Frontal cortex (tissue), 4 donors: ENCODE results near the gene MYMX. TPM values are rescaled to one million over a fixed set of nuclear protein-coding genes. Genes with fewer than 3 reads are reported as not detected.
A peak's percentile ranks its signal among the peaks of the same experiment; 100 is the strongest.
"Not testable (repeated sequence)": the region's sequence is repeated elsewhere in the genome, so short reads cannot be mapped to it uniquely, and the experiment has no call there.

Experiments used
- DNase-seq, 2 donors: peaks; one replicate each; pipeline ENCODE4 v3.0.0; 2012; ENCODE audit warnings: low spot score in 2 of 2
- FAIRE-seq: peaks from 2 replicates; lab custom pipeline; 2012; peaks lifted over from hg19 to GRCh38; lab: Jason Lieb, UNC
- total RNA-seq: library from RNA; depleted of rRNA; stranded (reverse); fragments of >200 nt; gene quantifications from one replicate; pipeline ENCODE4 v1.2.3, GENCODE V29; 2014
- donor health status: control.
- donor health status: control.
- donor health status: control.

The MYMX gene
- not detected for total RNA-seq

GRCh38 chr6:44216677-44217331 lies at the start of gene MYMX:
MYMX (plus strand) TSS chr6:44216926; CDS start chr6:44217472, 546 bp downstream.
- no peak for DNase-seq
- no peak for FAIRE-seq

DNA sequence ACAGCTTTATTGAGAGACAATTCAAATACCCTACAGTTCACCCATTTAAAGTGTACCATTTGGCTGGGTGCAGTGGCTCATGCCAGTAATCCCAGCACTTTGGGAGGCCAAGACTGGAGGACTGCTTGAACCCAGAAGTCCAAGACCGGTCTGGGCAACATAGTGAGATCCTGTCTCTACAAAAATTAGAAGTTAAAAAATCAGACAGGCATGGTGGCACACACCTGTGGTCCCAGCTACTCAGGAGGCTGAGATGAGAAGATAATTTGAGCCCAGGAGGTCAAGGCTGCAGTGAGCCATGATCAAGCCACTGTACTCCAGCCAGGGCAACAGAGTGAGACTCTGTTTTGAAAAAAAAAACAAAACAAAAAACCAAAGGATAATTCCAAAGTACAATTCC lies 49.2 kb upstream of the MYMX start:
- FAIRE-seq (no peak), DNase-seq (no peak)

- FAIRE-seq (no peak), DNase-seq (no peak)
Measured at GRCh38 chr6:44169154-44169553, 47.6 kb upstream of the MYMX start.

DNA sequence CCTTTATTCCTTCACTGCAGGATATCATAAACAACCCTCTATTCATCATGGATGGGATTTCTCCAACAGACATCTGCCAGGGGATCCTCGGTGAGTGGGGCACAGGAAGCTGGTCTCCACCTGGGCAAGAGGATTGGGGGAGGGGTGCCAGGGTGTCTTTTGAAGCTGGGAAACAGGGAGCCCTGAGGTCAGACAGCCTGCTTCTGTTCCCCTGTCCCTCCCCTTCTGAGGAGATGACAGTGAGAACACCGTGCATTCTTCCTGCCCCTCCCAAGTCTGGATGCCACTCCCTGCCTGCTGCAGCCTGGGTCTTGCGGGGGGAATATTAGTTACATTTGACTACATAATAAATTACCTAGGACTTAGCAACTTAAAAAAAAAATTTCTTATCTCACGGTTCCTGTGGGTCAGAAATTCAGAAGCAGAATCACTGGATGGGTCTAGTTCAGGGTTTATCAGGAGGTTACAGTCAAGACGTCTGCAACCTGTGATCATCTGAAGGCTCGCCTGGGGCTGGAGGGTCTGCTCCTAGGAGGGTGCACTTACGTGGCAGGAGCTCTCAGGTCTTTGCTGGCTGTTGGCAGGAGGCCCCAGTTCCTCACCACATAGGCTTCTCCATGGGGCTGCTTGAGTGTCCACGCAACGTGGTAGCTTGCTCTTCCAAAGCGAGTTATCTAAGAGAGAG lies 46.7 kb upstream of the MYMX start:
- no peak for FAIRE-seq
- no peak for DNase-seq

DNA sequence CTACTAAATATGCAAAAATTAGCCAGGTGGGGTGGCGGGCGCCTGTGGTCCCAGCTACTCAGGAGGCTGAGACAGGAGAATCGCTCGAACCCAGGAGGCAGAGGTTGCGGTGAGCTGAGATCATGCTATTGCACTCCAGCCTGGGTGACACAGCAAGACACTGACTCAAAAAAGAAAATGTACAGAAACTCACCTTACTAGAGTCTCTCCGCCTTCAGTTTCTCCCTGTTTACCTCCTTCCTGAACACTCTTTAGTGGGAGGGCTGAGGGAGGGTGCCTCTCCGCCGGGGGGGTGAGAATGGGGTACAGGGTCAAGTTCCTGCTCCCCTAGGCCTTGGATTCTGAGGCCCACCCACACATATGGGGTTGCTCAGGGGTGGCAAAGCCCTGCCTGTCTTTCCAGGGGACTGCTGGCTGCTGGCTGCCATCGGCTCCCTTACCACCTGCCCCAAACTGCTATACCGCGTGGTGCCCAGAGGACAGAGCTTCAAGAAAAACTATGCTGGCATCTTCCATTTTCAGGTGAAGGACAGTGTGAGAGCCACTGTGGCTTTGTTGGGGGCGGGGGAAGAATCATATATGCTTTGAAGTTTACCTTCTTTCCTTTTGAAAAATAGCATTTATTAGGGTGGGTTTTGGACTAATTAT lies 44.7 kb upstream of the MYMX start:
- FAIRE-seq (no peak), DNase-seq (no peak)

GRCh38 chr6:44172731-44173500 lies 43.8 kb upstream of the MYMX start:
- FAIRE-seq (no peak), DNase-seq (peak; percentile 66 to 92)

- FAIRE-seq (no peak), DNase-seq (no peak)
Measured at GRCh38 chr6:44176130-44176761, 40.5 kb upstream of the MYMX start.

- FAIRE-seq (no peak), DNase-seq (no peak)
Measured at GRCh38 chr6:44176762-44177509, 39.8 kb upstream of the MYMX start.

DNA sequence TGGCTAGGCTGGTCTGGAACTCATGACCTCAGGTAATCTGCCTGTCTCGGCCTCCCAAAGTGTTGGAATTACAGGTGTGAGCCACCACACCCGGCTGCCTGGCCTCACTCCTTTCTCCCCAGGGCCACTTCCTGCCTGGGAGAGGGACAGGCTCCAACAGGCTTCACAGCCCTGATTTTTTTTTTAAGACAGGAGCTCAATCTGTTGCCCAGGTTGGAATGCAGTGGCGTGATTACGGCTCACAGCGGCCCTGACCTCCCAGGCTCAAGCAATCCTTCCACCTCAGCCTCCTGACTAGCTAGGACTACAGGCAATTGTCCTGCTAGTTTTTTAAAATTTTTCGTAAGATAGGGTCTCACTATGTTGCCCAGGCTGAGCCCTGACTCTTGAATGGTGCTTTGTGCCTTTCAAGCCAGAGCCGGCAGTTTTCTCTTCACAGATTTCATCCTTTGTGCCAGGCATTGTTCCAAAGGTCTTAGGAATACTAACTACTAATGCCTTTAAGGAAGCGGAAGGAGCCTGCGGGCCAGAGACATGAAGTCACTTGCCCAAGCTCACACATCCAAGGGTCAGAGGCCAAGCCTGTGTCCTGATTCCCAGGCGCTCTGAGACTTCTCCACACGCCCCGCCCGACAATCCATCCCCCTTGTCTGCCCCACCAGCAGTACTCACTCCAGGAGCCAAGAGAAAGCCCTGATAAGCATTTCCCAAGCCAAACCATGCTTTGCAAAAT lies 38.9 kb upstream of the MYMX start:
- no peak for FAIRE-seq

DNA sequence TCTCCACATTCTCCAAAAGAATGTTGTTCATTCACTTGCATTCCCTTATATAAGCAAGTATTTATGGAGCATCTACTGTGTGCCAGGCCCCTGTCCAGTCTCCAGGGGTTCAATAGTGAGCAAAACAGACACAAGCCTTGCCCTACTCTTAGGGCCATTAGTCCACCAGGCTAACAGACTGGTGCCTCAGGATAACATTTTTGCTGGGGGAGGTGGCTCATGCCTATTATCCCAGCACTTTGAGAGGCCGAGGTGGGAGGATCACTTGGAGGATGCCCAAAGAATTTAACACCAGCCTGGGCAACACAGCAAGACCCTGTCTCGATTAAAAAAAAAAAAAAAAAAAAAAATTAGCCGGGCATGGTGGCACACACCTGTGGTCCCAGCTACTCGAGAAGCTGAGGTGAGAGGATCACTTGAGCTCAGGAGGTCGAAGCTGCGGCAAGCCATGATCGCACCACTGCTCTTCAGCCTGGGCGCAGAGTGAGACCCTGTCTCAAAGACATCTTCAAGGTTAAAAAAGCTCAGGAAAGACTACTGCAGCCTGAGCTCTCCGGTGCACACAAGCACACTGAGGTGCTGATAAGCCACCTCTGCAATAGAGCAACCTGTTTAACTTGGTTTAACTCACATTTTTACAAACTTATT lies 38.2 kb upstream of the MYMX start:
- no peak for FAIRE-seq

More for the DNA sequence above, 38.9 kb upstream of the MYMX start:
- DNase-seq: no peak

GRCh38 chr6:44179072-44179536 lies 37.6 kb upstream of the MYMX start:
- DNase-seq: no peak
- FAIRE-seq: no peak

More for the DNA sequence above, 38.2 kb upstream of the MYMX start:
- DNase-seq: no peak

DNA sequence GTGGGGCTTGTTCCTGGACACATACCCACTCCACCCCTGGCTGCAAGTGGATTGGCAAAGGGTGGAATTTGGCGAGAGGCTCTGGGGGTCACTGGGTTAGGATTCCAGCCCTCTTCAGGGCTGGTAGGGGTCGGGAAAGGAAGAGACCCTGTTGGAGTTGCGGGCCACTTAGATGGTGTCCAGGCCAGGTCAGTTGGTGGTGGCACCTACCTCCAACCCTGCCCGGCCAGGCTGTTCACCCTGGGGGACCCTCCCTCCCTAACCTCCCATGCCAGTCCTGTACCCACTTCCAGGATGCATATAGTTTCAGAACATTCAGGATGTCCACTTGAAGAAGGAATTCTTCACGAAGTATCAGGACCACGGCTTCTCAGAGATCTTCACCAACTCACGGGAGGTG lies 37.1 kb upstream of the MYMX start:
- no peak for FAIRE-seq
- no peak for DNase-seq

DNA sequence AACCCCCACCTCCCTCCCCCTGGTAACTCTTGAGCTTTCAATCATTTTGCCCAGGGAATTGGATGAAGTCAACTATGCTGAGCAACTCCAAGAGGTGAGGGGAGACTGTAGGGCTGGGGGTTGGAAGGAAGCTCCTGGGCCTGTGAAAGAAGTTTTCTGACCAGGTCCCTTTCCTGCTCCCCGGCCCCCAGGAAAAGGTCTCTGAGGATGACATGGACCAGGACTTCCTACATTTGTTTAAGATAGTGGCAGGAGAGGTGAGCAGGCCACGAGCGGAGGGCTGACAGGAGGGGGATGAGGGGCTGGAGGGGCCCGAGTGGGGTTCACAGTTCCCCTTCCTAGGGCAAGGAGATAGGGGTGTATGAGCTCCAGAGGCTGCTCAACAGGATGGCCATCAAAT lies 36.3 kb upstream of the MYMX start:
- FAIRE-seq: no peak

GRCh38 chr6:44180886-44181285 lies 35.8 kb upstream of the MYMX start:
- no peak for FAIRE-seq
- DNase-seq: no peak

More for the DNA sequence above, 36.3 kb upstream of the MYMX start:
- no peak for DNase-seq

- not testable (repeated sequence) for DNase-seq, FAIRE-seq
Measured at GRCh38 chr6:44181784-44182183, 34.9 kb upstream of the MYMX start.

GRCh38 chr6:44182911-44183390 lies 33.8 kb upstream of the MYMX start:
- FAIRE-seq (no peak), DNase-seq (no peak)

- FAIRE-seq: no peak
Measured at GRCh38 chr6:44183783-44184182, 32.9 kb upstream of the MYMX start.

GRCh38 chr6:44185356-44185755 lies 31.4 kb upstream of the MYMX start:
- FAIRE-seq: not testable (repeated sequence)

More at GRCh38 chr6:44183783-44184182, 32.9 kb upstream of the MYMX start:
- no peak for DNase-seq

More at GRCh38 chr6:44185356-44185755, 31.4 kb upstream of the MYMX start:
- not testable (repeated sequence) for DNase-seq
